ENCODE measurements around the gene ATP1B1. TPM values are rescaled to one million over a fixed set of nuclear protein-coding genes. Genes with fewer than 3 reads are reported as not detected.
A peak's percentile ranks its signal among the peaks of the same experiment; 100 is the strongest.

ATP1B1 gene
- total RNA-seq, 1 experiment from 2014 or later, result 44.4 TPM

DNA sequence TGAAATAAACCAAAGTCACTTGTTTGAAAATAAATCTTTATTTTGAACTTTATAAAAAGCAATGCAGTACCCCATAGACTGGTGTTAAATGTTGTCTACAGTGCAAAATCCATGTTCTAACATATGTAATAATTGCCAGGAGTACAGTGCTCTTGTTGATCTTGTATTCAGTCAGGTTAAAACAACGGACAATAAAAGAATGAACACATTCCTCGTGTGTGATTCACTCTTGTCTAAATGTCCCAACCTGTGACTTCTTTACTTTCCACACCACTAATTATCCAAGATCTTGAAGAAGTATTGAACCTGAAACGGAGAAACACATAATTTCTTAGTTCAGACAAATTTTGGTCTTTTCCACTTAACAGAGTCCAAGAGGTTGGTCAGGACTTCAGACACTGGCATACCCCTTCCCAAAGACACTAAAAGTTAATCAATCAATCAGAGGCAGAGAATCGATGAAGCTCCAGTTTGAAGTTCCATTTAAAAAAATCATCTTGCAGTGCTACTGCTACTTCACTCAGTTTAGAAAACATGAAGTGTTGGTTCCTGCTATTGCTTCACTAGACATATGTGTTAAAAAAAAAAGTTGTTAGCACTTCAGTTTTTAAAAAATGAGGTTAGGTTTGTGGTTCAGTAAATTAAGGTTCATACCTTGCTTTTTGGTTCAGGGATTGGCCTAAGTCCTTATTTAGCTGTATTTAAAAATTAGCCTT, 26.2 kb downstream of the ATP1B1 start:
- no peak overlapping the region for H3K4me3 Mint-ChIP-seq
- Histone ChIP-seq H2BK120ac (ENCODE audit: low read depth, low read length, poor library complexity, severe bottlenecking) (no peak overlapping the region), H3K56ac (ENCODE audit: insufficient read length, low read depth, low read length) (no peak overlapping the region), H3K79me1 (ENCODE audit: insufficient read depth, low read depth, low read length, poor library complexity, severe bottlenecking) (no peaks in the 10 kb centered on the region), H3K9me3 (ENCODE audit: control insufficient read depth, low read depth, low read length) (no peaks in the 10 kb centered on the region), H4K20me1 (ENCODE audit: control insufficient read depth, insufficient read depth, insufficient read length) (no peaks in the 10 kb centered on the region), H2AFZ (ENCODE audit: low read length) (no peak overlapping the region), H3K79me2 (ENCODE audit: insufficient read depth, low read length) (no peaks in the 10 kb centered on the region), H3K4me1 (ENCODE audit: insufficient read depth, low read length) (no peaks in the 10 kb centered on the region; the same call in 1 of the 2 replicates), H2BK5ac (ENCODE audit: insufficient read length, low read length) (no peak overlapping the region), H3K4ac (ENCODE audit: low read depth, low read length) (no peak overlapping the region), H3K23me2 (ENCODE audit: insufficient read length, low read depth, low read length, poor library complexity, severe bottlenecking) (no peaks in the 10 kb centered on the region), H2AK5ac (ENCODE audit: insufficient read length, low read length) (no peak overlapping the region), H4K8ac (replicated peaks; ENCODE audit: insufficient read length, low read depth, low read length) (no peak overlapping the region), H4K91ac (ENCODE audit: insufficient read length, low read depth, low read length) (no peak overlapping the region), H3K23ac (ENCODE audit: insufficient read length, low read depth, low read length) (no peak overlapping the region), H2BK15ac (ENCODE audit: low read depth, low read length) (no peak overlapping the region), H3K18ac (ENCODE audit: insufficient read length, low read depth, low read length) (no peak overlapping the region), H2BK12ac (ENCODE audit: insufficient read length, low read depth, low read length) (no peak overlapping the region), H3K4me2 (ENCODE audit: insufficient read depth, insufficient read length, low read length) (no peak overlapping the region), H3K27ac (ENCODE audit: insufficient read length, low read depth, low read length) (no peak overlapping the region), H3T11ph (ENCODE audit: low read length) (no peak overlapping the region), H3K14ac (ENCODE audit: insufficient read depth, low read length) (no peak overlapping the region), H2BK20ac (ENCODE audit: low read depth, low read length, poor library complexity, severe bottlenecking) (no peak overlapping the region), H3K27me3 (ENCODE audit: insufficient read depth, low read length) (no peaks in the 10 kb centered on the region), H3K9ac (ENCODE audit: extremely low read depth, insufficient read length, low read length) (no peak overlapping the region), H4K5ac (ENCODE audit: insufficient read length, low read depth, low read length) (no peak overlapping the region)
- no peak for DNase-seq
- peaks cover 31% of the 10 kb centered on the region in 2 experiments for H3K4me1 Mint-ChIP-seq
- H3K27me3 Mint-ChIP-seq (ENCODE audit: low read depth), result no peaks in the 10 kb centered on the region
- no peaks in the 10 kb centered on the region for H3K9me3 Mint-ChIP-seq
- H3K27ac Mint-ChIP-seq, result 0 out of 7 replicates have a peak overlapping the region, but pooled peaks of 1 of the 3 experiments have one; percentile 7
- WGBS (ENCODE audit: extremely low coverage, insufficient read length, low lambda C conversion rate), result no CpG with 5 or more reads among the region's 4 CpGs
- peaks cover 13 to 42% (median 35%) of the 10 kb centered on the region in 3 experiments; a peak in 6 of 7 replicates for H3K36me3 Mint-ChIP-seq (ENCODE audit: insufficient read depth in 1 of 3, low read depth in 3 of 3)
- TF ChIP-seq, protein P1, sequence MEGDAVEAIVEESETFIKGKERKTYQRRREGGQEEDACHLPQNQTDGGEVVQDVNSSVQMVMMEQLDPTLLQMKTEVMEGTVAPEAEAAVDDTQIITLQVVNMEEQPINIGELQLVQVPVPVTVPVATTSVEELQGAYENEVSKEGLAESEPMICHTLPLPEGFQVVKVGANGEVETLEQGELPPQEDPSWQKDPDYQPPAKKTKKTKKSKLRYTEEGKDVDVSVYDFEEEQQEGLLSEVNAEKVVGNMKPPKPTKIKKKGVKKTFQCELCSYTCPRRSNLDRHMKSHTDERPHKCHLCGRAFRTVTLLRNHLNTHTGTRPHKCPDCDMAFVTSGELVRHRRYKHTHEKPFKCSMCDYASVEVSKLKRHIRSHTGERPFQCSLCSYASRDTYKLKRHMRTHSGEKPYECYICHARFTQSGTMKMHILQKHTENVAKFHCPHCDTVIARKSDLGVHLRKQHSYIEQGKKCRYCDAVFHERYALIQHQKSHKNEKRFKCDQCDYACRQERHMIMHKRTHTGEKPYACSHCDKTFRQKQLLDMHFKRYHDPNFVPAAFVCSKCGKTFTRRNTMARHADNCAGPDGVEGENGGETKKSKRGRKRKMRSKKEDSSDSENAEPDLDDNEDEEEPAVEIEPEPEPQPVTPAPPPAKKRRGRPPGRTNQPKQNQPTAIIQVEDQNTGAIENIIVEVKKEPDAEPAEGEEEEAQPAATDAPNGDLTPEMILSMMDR (conservative IDR thresholded peaks at IDR 0.05), result no peak

All from H9 (cell line).